NB4 (cell line): ENCODE measurements around the gene CNPY3.
A peak's percentile ranks its signal among the peaks of the same experiment; 100 is the strongest.

Experiments
- DNase-seq: peaks from one replicate; pipeline ENCODE4 v3.0.0; 2010; ENCODE audit warnings: low read depth
- H3K4me3 ChIP-seq: one replicate; pipeline ENCODE4 v1.5.1; 2011; ENCODE audit warnings: mild to moderate bottlenecking, low read depth, low read length, moderate library complexity
- MYC ChIP-seq: IDR thresholded peaks from 2 replicates; pipeline ENCODE4 v1.6.1; 2011; ENCODE audit warnings: low read depth, low read length
- POLR2A ChIP-seq: IDR thresholded peaks from 2 replicates; pipeline ENCODE4 v1.6.1; 2011; ENCODE audit warnings: mild to moderate bottlenecking; ENCODE audit not compliant: insufficient read length; ENCODE audit errors: extremely low read depth
- TF ChIP-seq, protein P1 (sequence below): IDR thresholded peaks from one replicate; pipeline ENCODE4 v1.5.1; 2012; ENCODE audit warnings: low read depth, low read length
- TF ChIP-seq, protein P2 (sequence below): IDR thresholded peaks from 2 replicates; pipeline ENCODE4 v1.6.1; 2011; ENCODE audit warnings: low read depth, low read length

Gene CNPY3

DNA sequence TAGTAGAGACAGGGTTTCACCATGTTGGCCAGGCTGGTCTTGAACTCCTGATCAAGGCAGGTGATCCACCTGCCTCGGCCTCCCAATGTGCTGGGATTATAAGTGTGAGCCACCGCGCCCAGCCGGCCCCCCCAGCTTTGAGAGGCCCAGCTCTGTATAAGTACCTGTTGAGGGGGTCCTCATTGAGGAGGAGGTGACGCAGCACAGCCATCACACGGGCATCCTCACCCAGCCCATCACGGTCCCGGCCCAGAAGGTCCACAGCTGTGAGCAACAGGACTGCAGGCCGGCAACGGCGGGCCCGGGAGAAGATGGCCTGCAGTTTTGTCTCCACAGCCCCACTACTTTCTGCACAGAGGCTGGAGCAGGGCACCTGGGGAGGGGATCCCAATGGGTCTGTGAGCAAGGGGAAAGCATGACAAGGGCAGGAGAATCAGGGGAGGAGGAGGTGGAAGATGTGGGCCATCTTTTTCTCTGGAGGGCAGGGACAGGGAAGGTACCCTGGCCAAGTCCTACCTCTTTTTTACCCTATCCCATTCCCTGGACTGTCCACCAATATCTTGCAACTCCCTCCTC, 38.9 kb downstream of the CNPY3 start:
- TF ChIP-seq MYC (no peak), POLR2A (no peak)
- TF ChIP-seq, protein P1, sequence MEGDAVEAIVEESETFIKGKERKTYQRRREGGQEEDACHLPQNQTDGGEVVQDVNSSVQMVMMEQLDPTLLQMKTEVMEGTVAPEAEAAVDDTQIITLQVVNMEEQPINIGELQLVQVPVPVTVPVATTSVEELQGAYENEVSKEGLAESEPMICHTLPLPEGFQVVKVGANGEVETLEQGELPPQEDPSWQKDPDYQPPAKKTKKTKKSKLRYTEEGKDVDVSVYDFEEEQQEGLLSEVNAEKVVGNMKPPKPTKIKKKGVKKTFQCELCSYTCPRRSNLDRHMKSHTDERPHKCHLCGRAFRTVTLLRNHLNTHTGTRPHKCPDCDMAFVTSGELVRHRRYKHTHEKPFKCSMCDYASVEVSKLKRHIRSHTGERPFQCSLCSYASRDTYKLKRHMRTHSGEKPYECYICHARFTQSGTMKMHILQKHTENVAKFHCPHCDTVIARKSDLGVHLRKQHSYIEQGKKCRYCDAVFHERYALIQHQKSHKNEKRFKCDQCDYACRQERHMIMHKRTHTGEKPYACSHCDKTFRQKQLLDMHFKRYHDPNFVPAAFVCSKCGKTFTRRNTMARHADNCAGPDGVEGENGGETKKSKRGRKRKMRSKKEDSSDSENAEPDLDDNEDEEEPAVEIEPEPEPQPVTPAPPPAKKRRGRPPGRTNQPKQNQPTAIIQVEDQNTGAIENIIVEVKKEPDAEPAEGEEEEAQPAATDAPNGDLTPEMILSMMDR: no peak
- TF ChIP-seq, protein P2, sequence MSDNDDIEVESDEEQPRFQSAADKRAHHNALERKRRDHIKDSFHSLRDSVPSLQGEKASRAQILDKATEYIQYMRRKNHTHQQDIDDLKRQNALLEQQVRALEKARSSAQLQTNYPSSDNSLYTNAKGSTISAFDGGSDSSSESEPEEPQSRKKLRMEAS: no peak
- DNase-seq: no peak
- H3K4me3 ChIP-seq: no peak overlapping the region

DNA sequence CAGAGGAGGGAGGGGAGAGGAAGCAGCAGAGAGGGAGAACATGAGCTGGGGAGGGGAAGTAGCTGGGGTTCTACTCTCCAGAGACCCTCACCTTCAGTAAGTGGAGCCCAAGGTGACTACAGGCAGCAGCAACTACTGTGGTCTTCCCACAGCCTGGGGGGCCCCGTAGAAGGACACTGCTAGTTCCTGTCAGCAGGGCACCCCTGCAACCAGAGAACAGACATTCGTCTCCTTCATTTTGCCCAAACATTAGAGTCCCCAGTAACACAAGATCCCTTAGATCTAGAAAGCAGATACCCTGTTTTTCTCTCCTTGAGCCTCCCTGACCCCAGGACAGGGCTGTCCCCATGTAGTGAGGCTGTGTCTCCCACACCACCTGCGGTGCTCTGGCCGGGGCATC, 39.5 kb downstream of the CNPY3 start:
- no peak for DNase-seq
- no peak overlapping the region for H3K4me3 ChIP-seq
- TF ChIP-seq, protein P2: no peak
- TF ChIP-seq POLR2A (no peak), MYC (no peak)
- TF ChIP-seq, protein P1: no peak

DNA sequence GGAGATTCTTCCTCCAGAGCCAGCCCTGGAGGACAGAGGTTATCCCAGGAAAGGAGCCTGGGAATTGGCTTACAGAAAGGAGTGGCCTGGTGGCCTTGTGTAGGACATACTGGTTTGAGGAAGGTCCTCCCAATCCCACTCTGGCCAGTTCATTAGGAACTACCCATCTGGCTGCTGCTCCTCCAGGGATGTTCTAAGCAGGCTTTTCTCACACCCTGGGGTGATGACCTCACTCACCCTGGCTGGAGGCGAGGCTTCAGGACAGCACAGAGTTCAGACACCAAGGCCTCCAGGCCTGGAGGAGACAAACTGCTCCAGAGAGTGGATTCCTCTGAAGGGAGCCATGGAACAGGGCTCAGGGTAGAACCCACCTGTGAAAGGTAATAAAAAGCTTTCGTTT, 40.2 kb downstream of the CNPY3 start:
- no peak overlapping the region for H3K4me3 ChIP-seq
- no peak for TF ChIP-seq MYC
- TF ChIP-seq, protein P2: no peak
- DNase-seq: no peak

DNA sequence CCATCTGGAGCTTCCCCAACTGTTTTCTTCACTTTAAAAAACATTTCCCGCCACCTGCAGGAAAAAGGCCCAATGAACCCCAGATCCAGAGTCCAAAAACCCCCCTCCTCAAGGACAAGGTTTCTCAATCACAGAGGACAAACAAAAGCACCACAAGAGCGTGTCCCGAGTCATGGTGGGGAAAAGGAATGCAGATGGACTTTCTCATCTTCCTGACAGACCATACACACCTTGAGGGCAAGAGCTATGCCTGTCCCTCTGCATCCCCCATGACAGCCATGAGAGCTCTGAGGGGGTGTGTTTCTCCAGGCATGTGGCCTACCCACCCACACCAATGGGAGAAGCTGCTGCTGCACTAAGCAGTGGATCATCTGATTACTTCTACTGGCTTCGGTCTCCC, 40.7 kb downstream of the CNPY3 start:
- TF ChIP-seq MYC: no peak
- TF ChIP-seq, protein P1: no peak
- TF ChIP-seq, protein P2: no peak
- TF ChIP-seq POLR2A: no peak
- no peak overlapping the region for H3K4me3 ChIP-seq
- no peak for DNase-seq

DNA sequence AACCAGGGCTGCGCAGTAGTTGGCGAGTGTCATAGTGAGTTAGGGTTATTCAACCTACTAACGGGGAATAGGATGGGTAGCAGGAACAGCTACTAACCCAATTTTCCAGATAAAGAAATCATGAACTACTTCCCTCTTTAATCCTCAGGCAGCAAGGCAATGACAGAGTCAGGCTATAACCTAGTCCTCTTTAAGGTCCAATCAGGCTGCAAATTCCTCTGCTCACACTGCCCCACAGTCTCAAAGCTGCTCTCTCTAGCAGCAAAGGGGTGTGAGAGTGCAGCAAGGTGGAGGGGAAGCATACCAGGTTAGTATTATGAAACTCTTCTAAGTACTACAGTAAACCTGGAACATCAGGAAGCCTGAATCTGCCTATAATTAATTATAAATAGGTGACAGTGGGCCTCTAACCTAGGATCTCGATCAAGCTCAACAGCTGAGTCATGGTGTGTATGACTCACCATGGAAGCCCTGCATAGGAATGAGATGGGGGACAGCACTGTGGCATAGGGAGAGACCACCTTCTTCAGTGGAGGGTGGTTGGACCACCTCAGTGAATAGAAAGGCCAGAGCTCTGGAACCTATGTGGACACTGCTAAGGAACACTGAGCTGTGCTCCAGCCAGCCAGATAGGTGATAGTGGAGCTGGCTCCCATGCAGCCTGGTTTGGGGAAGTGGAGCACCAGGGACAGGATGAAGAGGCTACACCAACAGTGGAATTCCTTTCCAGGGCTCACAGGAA, 41.8 kb downstream of the CNPY3 start:
- TF ChIP-seq POLR2A (no peak), MYC (no peak)
- TF ChIP-seq, protein P1: no peak
- TF ChIP-seq, protein P2: no peak
- peak; percentile 71 for DNase-seq
- no peak overlapping the region for H3K4me3 ChIP-seq

DNA sequence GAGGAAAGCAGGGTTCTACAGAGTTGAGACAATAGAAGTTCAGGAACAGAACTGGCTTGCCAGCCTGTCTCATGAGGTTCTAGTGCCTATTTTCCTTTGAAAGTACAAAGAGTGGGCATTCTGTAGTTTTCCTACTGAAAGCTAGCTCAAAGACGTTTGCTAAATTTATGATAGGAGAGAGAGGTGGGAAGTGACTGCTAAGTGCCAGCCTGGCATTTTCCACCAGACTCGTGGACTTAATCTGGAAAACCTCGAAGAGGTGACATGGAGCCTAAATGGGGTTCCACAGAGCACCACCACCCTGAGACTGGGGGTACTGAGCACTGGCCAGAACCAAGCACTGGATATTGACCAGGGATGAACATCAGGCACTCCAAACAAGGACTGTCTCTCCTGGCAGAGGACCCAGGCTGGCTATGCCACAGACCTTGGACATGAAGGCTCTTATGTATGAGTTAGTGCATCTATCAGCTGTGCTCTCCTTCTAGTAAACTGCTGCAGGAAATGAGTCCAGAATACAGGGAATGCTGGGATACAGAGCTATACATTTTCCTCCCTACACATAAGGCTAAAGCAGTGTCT, 42.6 kb downstream of the CNPY3 start:
- no peak for DNase-seq
- no peak overlapping the region for H3K4me3 ChIP-seq
- TF ChIP-seq, protein P2: no peak
- TF ChIP-seq MYC (no peak), POLR2A (no peak)
- TF ChIP-seq, protein P1: no peak
